ENCODE measurements around the gene FSHR.

FSHR gene, protein sequence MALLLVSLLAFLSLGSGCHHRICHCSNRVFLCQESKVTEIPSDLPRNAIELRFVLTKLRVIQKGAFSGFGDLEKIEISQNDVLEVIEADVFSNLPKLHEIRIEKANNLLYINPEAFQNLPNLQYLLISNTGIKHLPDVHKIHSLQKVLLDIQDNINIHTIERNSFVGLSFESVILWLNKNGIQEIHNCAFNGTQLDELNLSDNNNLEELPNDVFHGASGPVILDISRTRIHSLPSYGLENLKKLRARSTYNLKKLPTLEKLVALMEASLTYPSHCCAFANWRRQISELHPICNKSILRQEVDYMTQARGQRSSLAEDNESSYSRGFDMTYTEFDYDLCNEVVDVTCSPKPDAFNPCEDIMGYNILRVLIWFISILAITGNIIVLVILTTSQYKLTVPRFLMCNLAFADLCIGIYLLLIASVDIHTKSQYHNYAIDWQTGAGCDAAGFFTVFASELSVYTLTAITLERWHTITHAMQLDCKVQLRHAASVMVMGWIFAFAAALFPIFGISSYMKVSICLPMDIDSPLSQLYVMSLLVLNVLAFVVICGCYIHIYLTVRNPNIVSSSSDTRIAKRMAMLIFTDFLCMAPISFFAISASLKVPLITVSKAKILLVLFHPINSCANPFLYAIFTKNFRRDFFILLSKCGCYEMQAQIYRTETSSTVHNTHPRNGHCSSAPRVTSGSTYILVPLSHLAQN

GRCh38 chr2:49154140-49154539, at the start of gene FSHR:
FSHR (minus strand) TSS chr2:49154515; CDS start chr2:49154417, 98 bp downstream.
- no peak for DNase-seq

DNA sequence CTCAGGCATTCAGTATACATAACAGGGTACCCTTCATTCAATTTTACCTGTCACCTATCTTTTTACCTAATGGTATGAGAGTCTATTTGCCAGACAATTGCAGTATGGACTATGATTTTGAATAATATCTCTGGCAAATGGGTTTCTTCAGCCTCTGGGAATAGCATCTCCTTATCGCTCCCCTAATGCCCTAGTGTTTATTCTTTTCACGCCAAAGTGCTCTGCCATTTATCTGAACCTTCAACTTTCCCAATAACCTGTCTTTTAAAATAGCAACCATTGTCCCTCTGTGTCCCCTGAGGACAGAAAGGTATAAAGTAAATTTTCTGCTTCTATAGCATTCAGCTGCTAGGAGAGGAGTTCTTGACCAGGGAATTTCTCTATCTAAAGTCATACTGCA, 45.0 kb upstream of the FSHR start:
- DNase-seq, result no peak

DNA sequence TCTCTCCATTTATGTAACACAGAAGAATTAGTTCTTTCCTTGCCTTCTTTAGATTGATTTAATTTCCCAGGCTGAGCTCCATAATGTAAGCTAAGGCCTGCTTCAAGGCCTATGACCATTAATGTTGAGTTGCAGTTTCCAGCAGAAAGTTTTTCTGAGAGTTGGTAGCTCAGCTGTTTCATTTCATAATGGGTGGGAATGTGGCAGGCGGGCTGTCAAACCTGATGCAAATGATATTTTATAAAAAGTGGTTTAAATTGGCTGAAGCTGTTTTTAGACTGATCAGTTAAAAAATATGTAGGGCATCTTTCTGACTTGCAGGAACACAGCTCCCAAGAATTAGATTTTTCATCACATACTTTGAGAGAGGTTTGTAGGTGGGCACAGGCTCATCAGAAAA, 40.4 kb upstream of the FSHR start:
- no peak for DNase-seq

DNA sequence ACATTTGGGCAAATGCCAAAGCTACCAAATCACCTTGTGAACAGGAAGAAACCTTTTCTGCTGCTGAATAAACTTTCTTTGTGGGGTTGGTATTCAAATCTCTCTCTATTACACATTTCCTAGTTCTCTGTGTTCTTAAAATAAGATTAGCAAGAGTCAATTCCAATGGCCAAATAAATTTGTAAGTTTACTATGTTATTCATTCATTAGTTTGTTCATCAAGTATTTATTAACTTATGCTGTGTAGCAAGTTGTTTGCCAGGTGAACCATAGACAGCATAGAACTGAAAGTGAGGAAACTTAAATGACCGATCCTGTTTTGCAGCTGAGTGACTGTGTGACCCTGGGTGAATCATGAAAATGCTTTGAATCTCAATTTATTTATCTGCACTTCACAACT, 37.7 kb upstream of the FSHR start:
- no peak for DNase-seq

DNA sequence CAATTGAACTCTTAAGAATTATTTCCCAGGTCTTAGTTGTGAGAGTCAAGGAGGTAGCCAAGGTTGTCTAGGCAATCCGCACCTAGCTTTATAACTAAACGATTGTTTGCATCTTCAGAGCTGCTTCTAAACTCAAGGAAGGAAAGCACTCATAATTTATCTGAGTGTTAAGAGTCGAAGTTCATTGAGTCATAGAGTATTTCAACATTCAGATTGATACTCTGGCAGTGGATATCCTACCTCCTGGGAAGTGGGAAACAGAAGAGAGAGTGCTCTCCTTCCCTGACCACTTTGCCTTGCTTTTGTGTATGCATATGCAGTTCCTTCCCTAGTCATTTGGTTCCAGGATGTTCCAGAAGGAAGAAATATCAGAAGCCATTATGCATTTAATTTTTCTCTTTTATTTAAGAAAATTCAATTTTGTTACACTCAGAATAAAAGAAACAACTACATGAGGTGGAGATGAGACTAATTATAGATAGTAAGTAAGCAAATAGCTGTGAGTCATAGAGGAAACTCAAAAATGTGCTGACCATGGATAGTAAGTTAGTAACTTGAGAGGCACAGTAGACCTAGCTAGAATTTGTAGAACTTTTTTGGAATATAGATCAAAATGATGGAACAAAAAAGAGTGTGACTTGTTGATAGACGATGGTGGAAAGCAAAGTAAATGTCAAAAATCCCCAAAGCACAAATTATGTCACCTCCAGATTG, 35.4 kb upstream of the FSHR start:
- DNase-seq, result no peak

DNA sequence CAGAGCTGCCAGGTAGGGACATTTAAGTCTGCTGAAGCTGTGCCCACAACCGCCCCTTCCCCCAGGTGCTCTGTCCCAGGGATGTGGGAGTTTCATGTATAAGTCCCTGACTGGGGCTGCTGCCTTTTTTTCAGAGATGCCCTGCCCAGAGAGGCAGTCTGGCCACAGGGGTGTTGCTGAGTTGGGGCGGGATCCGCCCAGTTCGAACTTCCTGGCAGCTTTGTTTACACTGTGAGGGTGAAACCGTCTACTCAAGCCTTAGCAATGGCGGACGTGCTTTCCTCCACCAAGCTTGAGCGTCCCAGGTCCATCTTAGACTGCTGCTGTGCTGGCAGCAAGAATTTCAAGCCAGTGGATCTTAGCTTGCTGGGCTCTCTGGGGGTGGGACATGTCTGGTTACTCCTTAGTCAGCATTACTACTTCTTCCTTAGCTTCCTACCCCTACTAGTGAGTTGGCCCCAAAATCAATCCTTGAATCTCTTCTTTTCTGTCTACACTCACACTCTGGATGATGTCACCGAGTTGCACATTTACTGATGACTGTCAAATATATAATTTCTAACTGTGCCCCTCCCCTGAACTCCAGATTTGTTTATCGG, 31.8 kb upstream of the FSHR start:
- no peak for DNase-seq

GRCh38 chr2:49178656-49179055, 24.3 kb upstream of the FSHR start:
- DNase-seq, result no peak

DNA sequence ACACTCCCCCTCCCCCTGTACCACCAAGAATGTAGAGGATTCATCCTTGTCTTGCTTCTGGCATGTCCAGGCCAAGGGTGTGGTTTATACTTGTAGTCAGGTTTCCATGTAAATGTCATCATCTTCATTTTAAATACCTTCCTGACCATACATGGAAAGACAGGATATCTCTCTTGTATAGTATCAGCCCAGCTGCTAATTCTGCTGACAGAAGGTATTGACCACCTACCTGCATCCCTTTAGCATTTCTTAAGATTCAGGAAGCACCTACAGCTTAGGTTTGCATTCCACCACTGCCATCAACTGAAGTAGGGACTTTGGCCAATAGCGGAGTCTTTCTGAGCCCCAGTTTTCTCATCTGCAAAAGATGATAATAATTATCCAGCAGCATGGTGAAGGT, 22.9 kb upstream of the FSHR start:
- no peak for DNase-seq

GRCh38 chr2:49175831-49176230, 21.5 kb upstream of the FSHR start:
- DNase-seq, result no peak

GRCh38 chr2:49174750-49175149, 20.4 kb upstream of the FSHR start:
- DNase-seq, result no peak

DNA sequence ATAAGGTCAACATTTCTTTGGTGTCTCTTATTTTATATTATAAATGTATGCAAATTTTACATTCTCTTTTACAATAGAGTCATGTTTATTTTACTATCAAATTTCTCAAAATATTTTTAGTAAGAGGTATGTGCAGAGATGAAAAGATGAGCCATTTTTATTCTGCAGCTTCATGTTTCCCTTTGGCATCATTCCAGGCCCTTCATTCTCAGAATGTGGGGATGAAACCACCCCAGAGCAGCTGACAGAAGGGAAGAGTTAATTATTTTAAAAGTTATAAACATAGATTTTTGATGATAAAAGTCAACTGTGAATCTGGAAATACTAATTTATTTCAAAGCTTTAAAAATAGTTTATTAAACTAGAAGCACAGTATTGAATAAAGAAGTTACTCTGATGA, 12.8 kb upstream of the FSHR start:
- DNase-seq, result peak; percentile 17

- no peak for DNase-seq
Observed at GRCh38 chr2:49165662-49166061, 11.3 kb upstream of the FSHR start.

GRCh38 chr2:49164729-49165128, 10.4 kb upstream of the FSHR start:
- no peak for DNase-seq

DNA sequence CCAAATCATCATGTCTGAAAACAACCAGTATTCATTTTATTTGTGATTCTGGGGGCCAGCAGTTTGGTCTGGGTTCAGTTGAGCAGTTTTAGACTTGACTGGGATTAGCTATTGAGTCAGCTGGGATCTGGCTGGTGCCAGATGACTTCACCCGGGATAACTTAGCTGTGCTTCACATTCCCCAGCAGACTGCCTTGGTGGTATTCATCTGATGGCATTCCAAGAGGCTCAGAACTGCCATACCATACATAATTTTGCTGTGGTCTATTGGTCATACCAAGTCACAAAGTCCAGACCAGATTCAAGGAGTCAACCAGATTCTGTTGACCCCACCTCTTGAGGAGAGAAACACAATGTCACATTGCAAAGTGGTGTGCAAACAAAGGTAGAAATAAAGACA, 7.8 kb upstream of the FSHR start:
- no peak for DNase-seq

- no peak for DNase-seq
Observed at GRCh38 chr2:49154891-49155290, 576 bp upstream of the FSHR start.

- DNase-seq, result no peak
Observed at GRCh38 chr2:49153252-49153651, 1.1 kb downstream of the FSHR start.

- no peak for DNase-seq
Observed at GRCh38 chr2:49152824-49153223, 1.5 kb downstream of the FSHR start.

- no peak for DNase-seq
Observed at GRCh38 chr2:49146401-49146800, 7.9 kb downstream of the FSHR start.

- no peak for DNase-seq
Observed at GRCh38 chr2:49131801-49132200, 22.5 kb downstream of the FSHR start.

GRCh38 chr2:49129034-49129433, 25.3 kb downstream of the FSHR start:
- no peak for DNase-seq

DNA sequence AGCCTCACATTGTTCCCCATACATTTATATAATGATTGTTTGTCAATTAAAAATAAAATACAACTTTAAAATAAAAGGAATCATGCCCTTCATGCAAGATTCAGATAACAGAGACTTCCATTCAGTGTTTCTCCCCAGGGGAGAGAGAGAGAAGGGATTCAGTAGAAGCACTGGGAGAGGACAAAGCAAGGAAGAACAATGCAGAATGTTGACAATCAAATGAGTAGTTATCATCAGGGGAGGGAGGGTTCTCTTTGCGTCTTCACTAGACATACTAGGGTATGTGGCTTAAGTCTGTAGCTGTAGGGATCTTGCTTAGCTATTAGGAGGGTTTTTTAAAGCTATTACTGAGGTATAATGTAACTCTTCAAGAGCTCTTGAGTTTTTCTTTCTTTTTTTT, 30.7 kb downstream of the FSHR start:
- DNase-seq, result no peak

DNA sequence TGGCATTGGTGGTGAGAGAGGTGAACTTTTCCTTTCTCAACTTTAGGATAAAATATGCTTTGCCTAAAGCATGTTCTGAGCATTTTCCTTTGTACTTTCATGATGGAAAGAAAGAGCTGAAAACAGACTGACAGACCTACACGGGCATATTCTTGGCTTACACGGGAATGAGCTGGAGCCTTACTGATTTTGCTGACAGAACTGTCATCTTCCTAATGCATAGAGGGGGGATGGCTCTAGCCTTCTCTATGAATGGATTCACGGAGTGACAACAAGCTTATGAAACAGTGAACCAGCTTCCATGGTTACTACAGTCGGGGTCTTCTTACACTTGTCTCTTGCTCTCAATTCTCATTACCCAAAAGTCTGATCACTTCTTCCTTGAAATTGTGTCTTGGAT, 32.2 kb downstream of the FSHR start:
- DNase-seq, result no peak

- DNase-seq, result peak; percentile 41
Observed at GRCh38 chr2:49113046-49113445, 41.3 kb downstream of the FSHR start.

DNA sequence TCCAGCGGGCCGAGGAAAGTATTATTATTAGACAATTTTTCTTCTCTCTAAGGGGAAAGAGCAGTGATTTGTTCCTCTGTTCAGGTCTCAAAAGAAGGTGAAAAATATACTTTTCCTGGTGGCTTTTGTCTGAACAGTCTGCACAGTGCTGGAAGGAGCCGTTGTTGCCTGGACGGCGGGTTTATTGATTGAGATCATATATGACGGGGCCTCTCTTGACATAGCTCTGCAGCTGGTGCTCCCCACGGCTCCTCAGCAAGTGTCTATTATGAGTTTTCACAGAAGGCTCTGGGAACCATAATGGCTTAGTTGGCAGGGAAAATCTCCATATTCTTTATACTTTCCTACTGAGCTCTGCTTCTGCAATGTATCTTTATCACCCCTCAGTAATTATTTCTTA, 42.9 kb downstream of the FSHR start:
- no peak for DNase-seq

Data from DMS79 treated with DMSO at 0.1 percent for 48 hours (cell line).